OCI-LY1 (cell line): ENCODE results near the gene PFKL.

ENCODE experiments used
- EZH2 ChIP-seq: fragments of 200-600 bp; sonication (generic), shearing (Covaris generic); IDR thresholded peaks from 2 replicates; pipeline ENCODE4 v1.8.0; 2017; ENCODE audit warnings: borderline replicate concordance, mixed run types, mild to moderate bottlenecking, antibody characterized with exemption, low read length, moderate library complexity, mixed read lengths
- TF ChIP-seq, protein P1 (sequence below): fragments of 200-600 bp; sonication (generic), shearing (Covaris generic); IDR thresholded peaks from 2 replicates; pipeline ENCODE4 v1.5.1; 2017; ENCODE audit warnings: mild to moderate bottlenecking, antibody characterized with exemption, low read length, moderate library complexity, mixed read lengths

DNA sequence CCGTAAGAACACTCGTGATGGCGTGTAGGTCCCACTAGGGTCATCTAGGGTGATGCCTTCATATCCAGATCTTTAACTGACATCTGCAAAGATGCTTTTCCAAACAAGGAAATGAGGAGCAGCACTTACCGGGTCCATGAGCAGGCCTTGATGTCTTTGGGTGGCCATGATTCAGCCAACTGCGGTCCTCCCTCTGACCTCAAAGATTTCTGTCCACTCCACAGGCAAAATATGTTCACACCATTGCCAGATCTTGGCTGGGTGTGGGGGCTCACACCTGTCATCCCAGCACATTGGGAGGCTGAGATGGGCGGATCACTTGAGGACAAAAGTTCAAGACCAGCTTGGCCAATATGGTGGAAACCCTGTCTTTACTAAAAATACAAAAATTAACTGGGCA, 71.7 kb downstream of the PFKL start:
- TF ChIP-seq, protein P1, sequence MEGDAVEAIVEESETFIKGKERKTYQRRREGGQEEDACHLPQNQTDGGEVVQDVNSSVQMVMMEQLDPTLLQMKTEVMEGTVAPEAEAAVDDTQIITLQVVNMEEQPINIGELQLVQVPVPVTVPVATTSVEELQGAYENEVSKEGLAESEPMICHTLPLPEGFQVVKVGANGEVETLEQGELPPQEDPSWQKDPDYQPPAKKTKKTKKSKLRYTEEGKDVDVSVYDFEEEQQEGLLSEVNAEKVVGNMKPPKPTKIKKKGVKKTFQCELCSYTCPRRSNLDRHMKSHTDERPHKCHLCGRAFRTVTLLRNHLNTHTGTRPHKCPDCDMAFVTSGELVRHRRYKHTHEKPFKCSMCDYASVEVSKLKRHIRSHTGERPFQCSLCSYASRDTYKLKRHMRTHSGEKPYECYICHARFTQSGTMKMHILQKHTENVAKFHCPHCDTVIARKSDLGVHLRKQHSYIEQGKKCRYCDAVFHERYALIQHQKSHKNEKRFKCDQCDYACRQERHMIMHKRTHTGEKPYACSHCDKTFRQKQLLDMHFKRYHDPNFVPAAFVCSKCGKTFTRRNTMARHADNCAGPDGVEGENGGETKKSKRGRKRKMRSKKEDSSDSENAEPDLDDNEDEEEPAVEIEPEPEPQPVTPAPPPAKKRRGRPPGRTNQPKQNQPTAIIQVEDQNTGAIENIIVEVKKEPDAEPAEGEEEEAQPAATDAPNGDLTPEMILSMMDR: no peak
- no peak for TF ChIP-seq EZH2
